NCI-H2196 treated with DMSO at 0.1 percent for 48 hours (cell line): ENCODE results near the gene TRIML1.

Experiments used
- DNase-seq: peaks from one replicate; lab custom pipeline; 2025; ENCODE audit not compliant: unreplicated experiment; lab: John Stamatoyannopoulos, UW

The TRIML1 gene

GRCh38 chr4:188139141-188139540 lies at the start of gene TRIML1:
TRIML1 (plus strand) TSS chr4:188139441; CDS start chr4:188139559, 118 bp downstream.
- DNase-seq: no peak

- no peak for DNase-seq
These were observed 46.4 kb upstream of the TRIML1 start for GRCh38 chr4:188092824-188093223.

- no peak for DNase-seq
These were observed 32.8 kb upstream of the TRIML1 start for GRCh38 chr4:188106454-188106853.

- no peak for DNase-seq
These were observed 31.1 kb upstream of the TRIML1 start for GRCh38 chr4:188107931-188108843.

- no peak for DNase-seq
These were observed 30.0 kb upstream of the TRIML1 start, which contains the start of gene TRIML2 for GRCh38 chr4:188109157-188109755. TRIML2 (minus strand) TSS chr4:188109603; CDS start chr4:188105368, 4,235 bp downstream.

GRCh38 chr4:188110036-188110435 lies 29.2 kb upstream of the TRIML1 start:
- no peak for DNase-seq

- DNase-seq: no peak
These were observed 28.3 kb upstream of the TRIML1 start for GRCh38 chr4:188110741-188111471.

- no peak for DNase-seq
These were observed 27.3 kb upstream of the TRIML1 start for GRCh38 chr4:188111955-188112354.

GRCh38 chr4:188113156-188113555 lies 26.1 kb upstream of the TRIML1 start:
- no peak for DNase-seq

GRCh38 chr4:188117631-188118324 lies 21.5 kb upstream of the TRIML1 start:
- DNase-seq: no peak

- DNase-seq: no peak
These were observed 17.7 kb upstream of the TRIML1 start for GRCh38 chr4:188121530-188121929.

- DNase-seq: no peak
These were observed 11.9 kb upstream of the TRIML1 start for GRCh38 chr4:188127214-188127874.

GRCh38 chr4:188130355-188130754 lies 8.9 kb upstream of the TRIML1 start:
- DNase-seq: no peak

- DNase-seq: no peak
These were observed 7.0 kb upstream of the TRIML1 start for GRCh38 chr4:188132232-188132631.

GRCh38 chr4:188138227-188138626 lies 1.0 kb upstream of the TRIML1 start:
- DNase-seq: no peak

- DNase-seq: no peak
These were observed 430 bp downstream of the TRIML1 start for GRCh38 chr4:188139671-188140070.

- no peak for DNase-seq
These were observed 4.5 kb downstream of the TRIML1 start for GRCh38 chr4:188143731-188144130.

GRCh38 chr4:188145601-188146000 lies 6.4 kb downstream of the TRIML1 start:
- no peak for DNase-seq

GRCh38 chr4:188146618-188147017 lies 7.4 kb downstream of the TRIML1 start:
- no peak for DNase-seq

- no peak for DNase-seq
These were observed 7.9 kb downstream of the TRIML1 start for GRCh38 chr4:188147176-188147575.
